CD14-positive monocyte (primary cell): Measurements from ENCODE around the gene SLC35F2. TPM values are rescaled to one million over a fixed set of nuclear protein-coding genes. Genes with fewer than 3 reads are reported as not detected.
"Not testable (repeated sequence)": the region's sequence is repeated elsewhere in the genome, so short reads cannot be mapped to it uniquely, and the experiment has no call there.

Experiments used
- DNase-seq, 3 donors: peaks; one replicate each; pipeline ENCODE4 v3.0.0-alpha.2; 2011 to 2022
- H2AFZ ChIP-seq: 2 replicates; pipeline ENCODE4 v1.6.0; 2012; ENCODE audit warnings: mild to moderate bottlenecking, low read depth, low read length, inconsistent platforms; ENCODE audit not compliant: insufficient read depth, poor library complexity, severe bottlenecking
- H3K27ac ChIP-seq, 2 donors: 1 replicate in 1 of 2; 2 replicates in 1 of 2; pipeline ENCODE4 v1.5.1; 2012 to 2013; ENCODE audit warnings: low read length in 2 of 2, control low read depth in 1 of 2, inconsistent platforms in 1 of 2, low read depth in 1 of 2, mild to moderate bottlenecking in 1 of 2
- H3K27me3 ChIP-seq, 2 donors: one replicate each; pipeline versions ENCODE4 v1.6.0 to v1.6.1; 2011 to 2013; ENCODE audit warnings: low read length in 2 of 2; ENCODE audit not compliant: control insufficient read depth in 2 of 2, insufficient read depth in 2 of 2
- H3K36me3 ChIP-seq, 2 donors: replicated peaks in 1 of 2; 1 replicate in 1 of 2; 2 replicates in 1 of 2; pipeline versions ENCODE4 v1.5.1 to v1.6.1; 2012 to 2013; ENCODE audit warnings: low read length in 2 of 2, control low read depth in 1 of 2, inconsistent platforms in 1 of 2, mild to moderate bottlenecking in 1 of 2; ENCODE audit not compliant: insufficient read depth in 2 of 2, control insufficient read depth in 1 of 2
- H3K4me1 ChIP-seq, 2 donors: 1 replicate in 1 of 2; 2 replicates in 1 of 2; pipeline versions ENCODE4 v1.5.1 to v1.6.1; 2012 to 2013; ENCODE audit warnings: low read length in 2 of 2, control low read depth in 1 of 2, inconsistent platforms in 1 of 2, mild to moderate bottlenecking in 1 of 2, moderate library complexity in 1 of 2; ENCODE audit not compliant: insufficient read depth in 2 of 2, control insufficient read depth in 1 of 2
- H3K4me2 ChIP-seq: replicated peaks from 2 replicates; pipeline ENCODE3; 2012; ENCODE audit warnings: low read length, moderate library complexity, mild to moderate bottlenecking; ENCODE audit not compliant: poor library complexity, severe bottlenecking; ENCODE audit errors: extremely low read depth
- H3K4me3 ChIP-seq, 3 experiments: fragments of 200-600 bp in 1 of 3; sonication (generic) in 1 of 3; replicated peaks in 1 of 3; 1 replicate in 2 of 3; 2 replicates in 1 of 3; pipeline ENCODE4 v1.5.1; 2011 to 2013; ENCODE audit warnings: low read length in 3 of 3, mild to moderate bottlenecking in 3 of 3, control low read depth in 2 of 3, low read depth in 2 of 3, inconsistent platforms in 1 of 3, moderate library complexity in 1 of 3
- H3K79me2 ChIP-seq: 2 replicates; pipeline ENCODE4 v1.6.0; 2012; ENCODE audit warnings: mild to moderate bottlenecking, control low read depth, inconsistent platforms, low read length, moderate library complexity; ENCODE audit not compliant: insufficient read depth
- H3K9ac ChIP-seq: 2 replicates; pipeline ENCODE4 v1.6.0; 2017; ENCODE audit warnings: low read length, mild to moderate bottlenecking; ENCODE audit not compliant: insufficient read depth, poor library complexity, severe bottlenecking
- H3K9me3 ChIP-seq, 2 donors: replicated peaks in 1 of 2; 1 replicate in 1 of 2; 2 replicates in 1 of 2; pipeline versions ENCODE4 v1.5.1 to v1.6.1; 2012 to 2013; ENCODE audit warnings: low read length in 2 of 2, control low read depth in 1 of 2; ENCODE audit not compliant: control insufficient read depth in 1 of 2, insufficient read depth in 1 of 2
- H4K20me1 ChIP-seq: 2 replicates; pipeline ENCODE4 v1.6.0; 2012; ENCODE audit warnings: mild to moderate bottlenecking, low read length, control low read depth, moderate library complexity; ENCODE audit not compliant: insufficient read depth
- H3K27ac Mint-ChIP-seq, 7 donors: one replicate each; pipeline ENCODE4 v1.8.0; 2020; ENCODE audit warnings: mild to moderate bottlenecking in 7 of 7, mixed read lengths in 7 of 7, moderate library complexity in 6 of 7, inconsistent platforms in 2 of 7
- H3K27me3 Mint-ChIP-seq, 3 donors: one replicate each; pipeline ENCODE4 v1.8.0; 2021 to 2022; ENCODE audit warnings: low read depth in 3 of 3, mild to moderate bottlenecking in 3 of 3, mixed read lengths in 3 of 3, moderate library complexity in 3 of 3, inconsistent platforms in 1 of 3
- H3K36me3 Mint-ChIP-seq, 2 donors: one replicate each; pipeline ENCODE4 v1.8.0; 2020; ENCODE audit warnings: mixed read lengths in 2 of 2, inconsistent platforms in 1 of 2, mild to moderate bottlenecking in 1 of 2
- H3K4me1 Mint-ChIP-seq: one replicate; pipeline ENCODE4 v1.8.0; 2020; ENCODE audit warnings: mild to moderate bottlenecking, mixed read lengths
- H3K4me3 Mint-ChIP-seq, 2 donors: one replicate each; pipeline ENCODE4 v1.8.0; 2020; ENCODE audit warnings: mild to moderate bottlenecking in 2 of 2, mixed read lengths in 2 of 2, moderate library complexity in 1 of 2
- H3K9me3 Mint-ChIP-seq, 7 donors: one replicate each; pipeline ENCODE4 v1.8.0; 2020 to 2022; ENCODE audit warnings: mixed read lengths in 7 of 7, mild to moderate bottlenecking in 6 of 7, moderate library complexity in 6 of 7, inconsistent platforms in 2 of 7
- WGBS: methylation state at CpG from one replicate; pipeline ENCODE4 v1.1.5; 2013; ENCODE audit warnings: missing lambda C conversion rate; ENCODE audit not compliant: insufficient coverage; 5-methylcytosine and 5-hydroxymethylcytosine counted together
- intact Hi-C, 2 donors: fragments of 100-400 bp; cut with micrococcal nuclease; formaldehyde crosslinking; loops; one replicate each; pipeline versions ENCODE4 v1.15.0 to v1.15.1; 2023
- polyA plus RNA-seq, 3 donors: library from polyadenylated mRNA; depleted of rRNA in 1 of 3; unstranded in 2 of 3; stranded (reverse) in 1 of 3; fragments of 300-500 nt in 2 of 3; fragments of >200 nt in 1 of 3; fragmentation: Illumina TruSeq in 2 of 3; gene quantifications; 1 replicate in 2 of 3; 2 replicates in 1 of 3; pipeline ENCODE4 v1.2.3, GENCODE V29; 2012 to 2021
- TF ChIP-seq, protein P1 (sequence below): fragments of 200-600 bp; IDR thresholded peaks from one replicate; pipeline ENCODE4 v1.8.0; 2022; ENCODE audit warnings: antibody characterized with exemption, mild to moderate bottlenecking

SLC35F2 gene
- polyA plus RNA-seq, 3 donors: 0.24 to 0.25 TPM; not detected in 1

- H3K27me3 Mint-ChIP-seq: peaks cover 2 to 4% (median 2%) of the 10 kb centered on the region in 3 donors
- H3K79me2 ChIP-seq: no peaks in the 10 kb centered on the region
- no peaks in the 10 kb centered on the region for H3K27me3 ChIP-seq
- no peaks in the 10 kb centered on the region for H3K4me1 ChIP-seq
- H2AFZ ChIP-seq: no peak overlapping the region
- no peak overlapping the region for H3K9ac ChIP-seq
- DNase-seq: no peak
- no peaks in the 10 kb centered on the region for H4K20me1 ChIP-seq
- intact Hi-C loops: no loop called here
- H3K36me3 Mint-ChIP-seq: no peaks in the 10 kb centered on the region
- TF ChIP-seq, protein P1, sequence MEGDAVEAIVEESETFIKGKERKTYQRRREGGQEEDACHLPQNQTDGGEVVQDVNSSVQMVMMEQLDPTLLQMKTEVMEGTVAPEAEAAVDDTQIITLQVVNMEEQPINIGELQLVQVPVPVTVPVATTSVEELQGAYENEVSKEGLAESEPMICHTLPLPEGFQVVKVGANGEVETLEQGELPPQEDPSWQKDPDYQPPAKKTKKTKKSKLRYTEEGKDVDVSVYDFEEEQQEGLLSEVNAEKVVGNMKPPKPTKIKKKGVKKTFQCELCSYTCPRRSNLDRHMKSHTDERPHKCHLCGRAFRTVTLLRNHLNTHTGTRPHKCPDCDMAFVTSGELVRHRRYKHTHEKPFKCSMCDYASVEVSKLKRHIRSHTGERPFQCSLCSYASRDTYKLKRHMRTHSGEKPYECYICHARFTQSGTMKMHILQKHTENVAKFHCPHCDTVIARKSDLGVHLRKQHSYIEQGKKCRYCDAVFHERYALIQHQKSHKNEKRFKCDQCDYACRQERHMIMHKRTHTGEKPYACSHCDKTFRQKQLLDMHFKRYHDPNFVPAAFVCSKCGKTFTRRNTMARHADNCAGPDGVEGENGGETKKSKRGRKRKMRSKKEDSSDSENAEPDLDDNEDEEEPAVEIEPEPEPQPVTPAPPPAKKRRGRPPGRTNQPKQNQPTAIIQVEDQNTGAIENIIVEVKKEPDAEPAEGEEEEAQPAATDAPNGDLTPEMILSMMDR: no peak
- H3K27ac ChIP-seq: no peak overlapping the region
- H3K4me2 ChIP-seq: no peak overlapping the region
- no peak overlapping the region for H3K27ac Mint-ChIP-seq
- no peaks in the 10 kb centered on the region for H3K4me1 Mint-ChIP-seq
- H3K36me3 ChIP-seq: no peaks in the 10 kb centered on the region
- no peak overlapping the region for H3K4me3 Mint-ChIP-seq
- H3K9me3 ChIP-seq: no peaks in the 10 kb centered on the region
- H3K9me3 Mint-ChIP-seq: peaks cover 0 to 2% (median 0%) of the 10 kb centered on the region in 7 donors
- H3K4me3 ChIP-seq: no peak overlapping the region
- whole genome bisulfite sequencing: no CpG with 5 or more reads among the region's 3 CpGs
Observed at GRCh38 chr11:107769189-107769588, 89.4 kb downstream of the SLC35F2 start.

- H3K4me3 Mint-ChIP-seq, H3K27ac ChIP-seq, H4K20me1 ChIP-seq, intact Hi-C loops, H2AFZ ChIP-seq, H3K9ac ChIP-seq, DNase-seq, H3K4me1 ChIP-seq, H3K36me3 Mint-ChIP-seq, H3K9me3 ChIP-seq, H3K27me3 ChIP-seq, H3K4me1 Mint-ChIP-seq, H3K4me2 ChIP-seq, H3K27ac Mint-ChIP-seq, H3K36me3 ChIP-seq, H3K4me3 ChIP-seq, H3K79me2 ChIP-seq: not testable (repeated sequence)
- WGBS: 88% methylated on average over 3 of the region's 7 CpGs
- H3K27me3 Mint-ChIP-seq: peaks cover 5 to 10% (median 9%) of the 10 kb centered on the region in 3 donors
- peaks cover 2 to 14% (median 7%) of the 10 kb centered on the region in 7 donors for H3K9me3 Mint-ChIP-seq
Observed at GRCh38 chr11:107758719-107759355, 99.8 kb downstream of the SLC35F2 start.
